GM18508 (cell line): ENCODE results near the gene GDPD3.

Experiments used
- ATAC-seq: cut with Tn5 transposase; IDR thresholded peaks from one replicate; pipeline ENCODE4 v1.9.1; 2021; ENCODE audit warnings: moderate number of reproducible peaks; ENCODE audit not compliant: insufficient read depth, unreplicated experiment

The GDPD3 gene

DNA sequence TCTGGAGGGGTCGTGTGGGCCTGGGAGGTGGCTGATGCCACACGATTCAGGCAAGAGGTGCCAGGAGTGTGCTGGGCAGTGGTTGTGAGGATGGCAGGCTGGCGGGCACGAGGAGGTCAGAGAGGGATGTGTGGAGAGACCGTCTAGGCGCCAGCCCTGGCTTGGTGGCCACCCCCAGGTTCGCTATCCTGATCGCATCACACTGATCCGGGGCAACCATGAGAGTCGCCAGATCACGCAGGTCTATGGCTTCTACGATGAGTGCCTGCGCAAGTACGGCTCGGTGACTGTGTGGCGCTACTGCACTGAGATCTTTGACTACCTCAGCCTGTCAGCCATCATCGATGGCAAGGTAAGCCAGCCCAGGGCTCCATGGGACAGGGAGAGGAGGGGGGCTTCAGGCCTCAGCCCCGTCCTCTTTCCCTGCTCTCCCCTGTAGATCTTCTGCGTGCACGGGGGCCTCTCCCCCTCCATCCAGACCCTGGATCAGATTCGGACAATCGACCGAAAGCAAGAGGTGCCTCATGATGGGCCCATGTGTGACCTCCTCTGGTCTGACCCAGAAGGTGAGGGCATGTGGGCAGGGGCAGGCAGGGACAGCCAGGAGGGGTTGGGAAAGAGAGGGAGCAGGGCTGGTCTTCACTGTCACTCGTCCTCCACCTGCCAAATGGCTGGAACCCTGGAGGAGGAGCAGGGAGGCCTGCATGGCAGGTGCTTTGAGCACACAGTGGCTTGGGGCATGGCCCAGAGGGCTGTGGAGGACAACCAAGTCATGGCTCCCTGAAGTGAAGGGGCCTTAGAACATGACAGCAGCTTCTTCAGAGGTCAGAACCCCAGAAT is 29.9 kb downstream of the GDPD3 start:
- no peak for ATAC-seq

DNA sequence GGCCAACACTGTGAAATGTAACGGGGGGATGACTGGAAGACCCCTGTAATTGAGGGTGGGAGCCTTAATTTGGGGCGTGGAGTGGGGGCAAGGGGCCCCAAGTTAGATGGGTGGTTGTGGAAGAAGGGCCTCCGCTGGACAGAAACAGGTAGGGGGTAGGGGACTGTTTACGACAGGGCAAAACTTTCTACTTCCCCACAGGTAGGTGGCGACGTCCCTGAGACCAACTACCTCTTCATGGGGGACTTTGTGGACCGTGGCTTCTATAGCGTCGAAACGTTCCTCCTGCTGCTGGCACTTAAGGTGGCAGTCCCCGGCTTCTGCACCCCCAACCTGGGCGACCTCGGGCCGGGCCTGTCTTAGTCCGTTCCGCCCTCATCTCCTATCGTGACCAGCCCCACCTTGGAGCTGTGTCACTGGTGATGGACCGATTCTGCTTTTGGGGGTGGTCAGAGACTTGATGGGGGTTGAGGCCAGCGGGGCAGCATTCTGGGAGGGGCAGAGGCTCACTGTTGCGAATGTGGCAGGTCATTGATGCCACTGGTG is 30.7 kb downstream of the GDPD3 start:
- no peak for ATAC-seq

GRCh38 chr16:30079480-30079879 is 33.9 kb downstream of the GDPD3 start:
- ATAC-seq = no peak

- ATAC-seq = no peak
Observed at GRCh38 chr16:30078744-30079143, 34.6 kb downstream of the GDPD3 start.

DNA sequence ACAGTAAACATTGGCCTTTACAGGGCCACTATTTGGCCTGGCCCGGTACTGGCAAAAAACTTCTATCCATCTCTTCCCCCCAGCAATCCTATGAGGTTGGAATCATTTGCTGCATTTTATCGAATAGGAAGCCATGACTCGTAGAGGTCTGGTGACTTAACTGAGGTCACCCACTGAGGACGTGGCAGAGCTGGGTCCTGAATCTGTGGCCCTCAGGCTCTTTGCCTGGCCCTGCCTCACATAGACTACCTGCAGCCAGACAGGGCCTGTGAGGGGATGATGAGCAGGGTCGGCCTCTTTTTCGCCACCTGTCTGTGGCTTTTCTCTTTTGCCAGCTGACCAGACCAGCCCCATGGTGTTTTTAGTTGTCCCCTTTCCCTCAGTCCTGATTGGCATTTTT is 35.7 kb downstream of the GDPD3 start:
- no peak for ATAC-seq

DNA sequence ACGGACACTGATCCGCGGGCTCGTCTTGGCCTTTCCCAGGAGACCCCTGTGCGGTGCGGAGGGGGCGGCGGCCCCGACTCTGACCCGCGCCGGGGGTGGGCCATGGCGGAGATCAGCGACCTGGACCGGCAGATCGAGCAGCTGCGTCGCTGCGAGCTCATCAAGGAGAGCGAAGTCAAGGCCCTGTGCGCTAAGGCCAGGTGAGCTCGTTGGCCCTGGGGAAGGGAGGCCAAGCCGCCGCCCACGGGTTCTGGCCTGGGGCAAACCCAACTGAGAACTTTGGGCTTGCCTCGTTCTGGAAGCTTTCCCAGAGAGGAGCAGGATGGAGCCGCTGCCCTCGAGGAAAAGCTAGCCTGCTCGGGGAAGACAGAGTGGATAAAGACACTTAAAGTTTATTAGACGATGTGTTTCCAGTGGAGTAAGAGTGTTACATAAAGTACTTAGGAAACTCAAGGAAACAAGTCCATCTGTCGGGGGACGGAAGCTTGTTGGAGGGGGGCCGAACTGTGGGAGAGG is 37.0 kb downstream of the GDPD3 start:
- no peak for ATAC-seq

DNA sequence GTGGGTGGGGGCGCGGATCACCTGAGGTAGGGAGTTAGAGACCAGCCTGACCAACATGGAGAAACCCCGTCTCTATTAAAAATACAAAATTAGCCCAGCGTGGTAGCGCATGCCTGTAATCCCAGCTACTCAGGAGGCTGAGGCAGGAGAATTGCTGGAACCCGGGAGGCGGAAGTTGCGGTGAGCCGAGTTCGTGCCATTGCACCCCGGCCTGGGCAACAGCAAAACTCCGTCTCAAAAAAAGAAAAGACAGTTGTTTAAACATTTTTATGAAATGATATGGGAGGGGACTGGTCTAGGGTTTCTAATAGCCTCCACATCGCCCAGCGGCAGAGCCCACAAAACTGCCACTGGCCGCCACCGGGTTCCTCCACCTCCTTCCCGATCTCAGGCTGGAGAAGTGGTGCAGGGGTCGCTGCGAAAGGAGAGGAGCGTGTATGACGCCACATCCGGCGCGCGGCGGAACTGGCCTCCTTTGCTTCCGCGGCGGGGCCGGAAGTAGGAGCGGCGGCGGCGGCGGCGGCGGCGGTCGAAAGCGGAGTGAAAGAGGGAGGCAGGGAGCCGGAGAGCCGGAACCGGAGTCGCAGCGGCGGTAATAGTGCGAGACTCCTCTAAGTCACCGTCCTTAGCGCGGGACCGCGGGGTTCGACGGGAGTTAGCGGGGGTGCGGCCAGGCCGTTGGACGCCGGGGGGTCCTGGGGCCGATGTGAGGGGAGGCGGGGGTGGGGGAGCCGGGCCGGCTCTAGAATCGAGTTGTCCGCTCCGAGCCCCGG is 37.6 kb downstream of the GDPD3 start, which contains the start of gene PPP4C:
Gene PPP4C, plus strand, starts transcription at position 492 of the 773 bp plus-strand sequence. CDS start 384 bp downstream, outside the sequence.
- ATAC-seq = no peak

GRCh38 chr16:30070490-30070889 is 42.8 kb downstream of the GDPD3 start:
- ATAC-seq = no peak

- ATAC-seq = no peak
Observed at GRCh38 chr16:30069611-30070462, 43.5 kb downstream of the GDPD3 start.

- no peak for ATAC-seq
Observed at GRCh38 chr16:30068750-30069610, 44.4 kb downstream of the GDPD3 start.

DNA sequence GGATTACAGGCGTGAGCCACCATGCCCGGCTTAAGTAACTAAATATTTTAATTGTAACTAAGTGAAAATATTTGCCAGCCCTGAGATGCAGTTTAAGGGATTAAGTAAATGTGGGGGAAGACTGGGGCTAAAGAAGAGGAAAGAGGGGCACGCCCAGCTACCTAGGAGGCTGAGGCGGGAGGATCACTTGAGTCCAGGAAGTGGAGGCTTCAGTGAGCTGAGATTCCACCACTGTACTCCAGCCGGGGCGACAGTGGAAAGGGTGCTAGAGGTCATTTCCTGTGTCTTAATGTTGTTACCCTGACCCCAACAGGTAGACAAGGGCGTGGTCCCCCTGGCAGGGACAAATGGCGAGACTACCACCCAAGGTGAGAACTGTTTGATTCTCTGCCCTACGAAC is 45.0 kb downstream of the GDPD3 start:
- no peak for ATAC-seq

DNA sequence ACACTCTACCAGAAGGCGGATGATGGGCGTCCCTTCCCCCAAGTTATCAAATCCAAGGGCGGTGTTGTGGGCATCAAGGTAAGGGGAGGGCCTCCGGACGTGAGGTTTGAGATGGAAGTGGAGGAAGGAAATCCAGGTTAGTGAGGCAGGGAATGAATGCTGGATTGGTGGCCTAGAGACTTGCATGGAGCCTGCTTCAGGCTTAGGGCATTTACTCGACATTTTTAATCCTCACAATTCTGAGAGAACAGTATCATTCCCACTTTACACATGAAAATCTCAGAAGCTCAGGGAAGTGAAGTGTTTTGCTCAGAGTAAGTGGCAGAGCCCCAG is 45.8 kb downstream of the GDPD3 start:
- no peak for ATAC-seq

GRCh38 chr16:30066761-30067583 is 46.4 kb downstream of the GDPD3 start:
- no peak for ATAC-seq

- no peak for ATAC-seq
Observed at GRCh38 chr16:30065943-30066760, 47.2 kb downstream of the GDPD3 start.

GRCh38 chr16:30065102-30065942 is 48.0 kb downstream of the GDPD3 start, which contains the start of gene ALDOA:
ALDOA (plus strand) TSS chr16:30065760; CDS start chr16:30066898, 1,138 bp downstream.
- ATAC-seq = peak; percentile 43

DNA sequence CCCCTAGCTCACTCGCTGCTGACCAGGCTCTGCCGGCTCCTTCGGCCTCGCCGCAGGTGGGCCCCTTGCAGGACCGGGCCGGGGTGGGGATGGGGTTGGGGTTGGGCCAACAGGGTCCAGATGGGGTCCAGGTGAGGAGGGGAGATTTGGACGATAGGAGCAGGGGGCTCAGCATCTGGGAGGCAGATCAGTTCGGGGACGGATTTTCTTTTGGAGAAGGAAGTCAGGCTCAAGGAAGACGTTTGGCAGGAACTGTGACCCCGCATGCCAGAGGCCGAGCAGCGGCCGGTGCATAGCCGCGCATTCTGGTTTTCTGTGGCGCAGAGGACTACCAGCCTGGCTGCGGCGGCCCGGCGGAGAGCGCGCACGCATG is 48.6 kb downstream of the GDPD3 start:
- no peak for ATAC-seq
